A549 treated with CpdA at 1 μM for 4 hours (cell line): ENCODE results near the gene IZUMO1R. TPM values are rescaled to one million over a fixed set of nuclear protein-coding genes. Genes with fewer than 3 reads are reported as not detected.

Experiments
- total RNA-seq: library from RNA; stranded (reverse); fragments of 200-300 nt; extraction: Qiagen RNA extraction; gene quantifications from 5 replicates; pipeline ENCODE4 v1.2.3, GENCODE V29; 2022; ENCODE audit warnings: low read depth

IZUMO1R gene
- total RNA-seq: 0.09 TPM in 1 of 5 replicates, not detected in the others

DNA sequence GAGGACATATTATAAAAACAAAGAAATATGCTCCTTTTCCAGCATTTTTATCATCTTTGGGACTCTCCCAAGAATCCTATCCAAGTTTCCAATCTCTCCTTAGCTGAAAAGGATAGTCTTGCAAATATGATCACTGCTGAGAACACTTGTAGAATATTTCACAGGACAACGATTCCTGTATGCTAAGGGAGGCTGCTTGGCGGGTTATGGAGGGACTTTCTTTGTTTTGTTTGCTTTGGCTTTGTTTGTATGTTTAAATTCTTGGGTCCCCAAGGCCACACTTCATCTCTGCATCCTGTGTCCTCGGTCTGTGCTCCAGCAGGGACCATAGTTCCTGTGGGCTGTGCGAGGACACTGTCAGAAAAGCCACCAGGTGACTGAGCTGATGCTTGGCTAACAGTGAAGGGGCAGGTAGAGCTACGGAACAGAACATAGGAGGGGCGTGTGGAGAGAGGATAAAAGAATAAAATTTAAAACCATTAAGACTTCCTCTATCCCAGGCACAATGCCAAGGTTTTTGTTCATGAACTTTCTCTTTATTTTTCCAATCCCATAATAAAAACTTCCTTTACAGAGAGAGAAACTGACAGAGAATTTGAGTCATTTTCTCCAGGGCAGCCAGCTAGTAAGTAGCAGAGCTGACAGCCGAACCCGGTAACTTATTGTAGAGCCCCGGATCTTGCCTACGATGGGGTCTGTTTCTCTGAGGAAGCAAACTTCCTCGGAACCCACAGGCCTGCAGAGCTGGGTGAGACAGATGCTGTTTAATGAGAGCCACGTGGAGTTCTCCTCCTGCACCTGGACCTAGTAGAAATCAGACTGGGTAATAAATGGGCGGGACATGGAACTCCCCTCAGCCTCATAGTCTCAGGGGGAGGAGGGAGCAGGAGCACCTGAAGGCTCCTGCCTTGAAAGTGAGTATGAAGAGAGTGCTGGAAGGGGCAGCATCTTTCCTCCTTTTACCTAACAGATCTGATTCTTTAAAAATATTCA is at the start of gene IZUMO1R:
Gene IZUMO1R (plus strand): TSS at position 615 of the 993 bp plus-strand sequence. CDS start 1,057 bp downstream, outside the sequence.

Other genes starting within 250 kb of the IZUMO1R start
- gene PANX1, start 175.7 kb upstream of the IZUMO1R start, total RNA-seq: 18.4 to 22.2 TPM (median 19.5 TPM) in 5 replicates
- 0.06 to 0.14 TPM (median 0.09 TPM) in 5 replicates for gene GPR83, start 96.8 kb downstream of the IZUMO1R start, total RNA-seq
- 12.0 to 21.9 TPM (median 16.1 TPM) in 5 replicates for gene MRE11, start 189.3 kb downstream of the IZUMO1R start, total RNA-seq
- gene ANKRD49, start 189.4 kb downstream of the IZUMO1R start, total RNA-seq: 5.7 to 8.8 TPM (median 6.5 TPM) in 5 replicates
- gene C11orf97, start 207.9 kb downstream of the IZUMO1R start, total RNA-seq: not detected in 5 replicates
- 2.1 to 3.0 TPM (median 2.5 TPM) in 5 replicates for gene FUT4, start 239.3 kb downstream of the IZUMO1R start, total RNA-seq